Neural progenitor cell (in vitro differentiated cells): ENCODE data around the gene SIGLEC5. TPM values are rescaled to one million over a fixed set of nuclear protein-coding genes. Genes with fewer than 3 reads are reported as not detected.

Source experiments
- DNase-seq: peaks from one replicate; pipeline ENCODE4 v3.0.0-alpha.2; 2016; ENCODE audit warnings: low spot score
- H2AFZ ChIP-seq: fragments of 200-600 bp; sonication (generic); replicated peaks from 2 replicates; pipeline ENCODE4 v1.6.1; 2016; ENCODE audit warnings: antibody characterized with exemption
- H3F3A ChIP-seq: fragments of 200-600 bp; sonication (generic); 2 replicates; pipeline ENCODE4 v1.6.1; 2016; ENCODE audit warnings: antibody characterized with exemption, low read depth
- H3K27ac ChIP-seq: fragments of 200-600 bp; sonication (generic); 2 replicates; pipeline ENCODE4 v1.5.1; 2016; ENCODE audit warnings: mild to moderate bottlenecking
- H3K27me3 ChIP-seq: fragments of 200-600 bp; sonication (generic); 2 replicates; pipeline ENCODE4 v1.6.1; 2016; ENCODE audit warnings: mild to moderate bottlenecking, moderate library complexity
- H3K36me3 ChIP-seq: fragments of 200-600 bp; sonication (generic); 2 replicates; pipeline ENCODE4 v1.5.1; 2016
- H3K4me1 ChIP-seq: fragments of 200-600 bp; sonication (generic); 2 replicates; pipeline ENCODE4 v1.6.1; 2016; ENCODE audit warnings: mixed run types
- H3K4me2 ChIP-seq: fragments of 200-600 bp; sonication (generic); 2 replicates; pipeline ENCODE4 v1.6.1; 2016
- H3K4me3 ChIP-seq: fragments of 200-600 bp; sonication (generic); 2 replicates; pipeline ENCODE4 v1.5.1; 2016
- H3K79me2 ChIP-seq: fragments of 200-600 bp; sonication (generic); 2 replicates; pipeline ENCODE4 v1.6.1; 2016; ENCODE audit warnings: low read depth
- H3K9ac ChIP-seq: fragments of 200-600 bp; sonication (generic); 2 replicates; pipeline ENCODE4 v1.6.1; 2016
- H3K9me3 ChIP-seq: fragments of 200-600 bp; sonication (generic); 2 replicates; pipeline ENCODE4 v1.5.1; 2016; ENCODE audit warnings: low read depth
- H4K20me1 ChIP-seq: fragments of 200-600 bp; sonication (generic); 2 replicates; pipeline ENCODE4 v1.6.1; 2016; ENCODE audit warnings: low read depth
- H3K27ac Mint-ChIP-seq: 3 replicates; pipeline ENCODE4 v1.8.0; 2021; ENCODE audit warnings: mixed read lengths
- H3K27me3 Mint-ChIP-seq: 2 replicates; pipeline ENCODE4 v1.8.0; 2022; ENCODE audit warnings: low read depth, mild to moderate bottlenecking, inconsistent platforms, moderate library complexity, mixed read lengths; ENCODE audit not compliant: insufficient read depth
- H3K36me3 Mint-ChIP-seq: 3 replicates; pipeline ENCODE4 v1.8.0; 2021; ENCODE audit warnings: mixed read lengths
- H3K4me1 Mint-ChIP-seq: 3 replicates; pipeline ENCODE4 v1.8.0; 2021; ENCODE audit warnings: mixed read lengths
- H3K4me3 Mint-ChIP-seq: 3 replicates; pipeline ENCODE4 v1.8.0; 2021; ENCODE audit warnings: mild to moderate bottlenecking, moderate library complexity, mixed read lengths
- H3K9me3 Mint-ChIP-seq: 3 replicates; pipeline ENCODE4 v1.8.0; 2020; ENCODE audit warnings: mixed read lengths
- CTCF ChIP-seq: fragments of 200-600 bp; sonication (generic); IDR thresholded peaks from 2 replicates; pipeline ENCODE4 v1.5.1; 2017; ENCODE audit warnings: antibody characterized with exemption, mild to moderate bottlenecking
- EZH2 ChIP-seq: fragments of 200-600 bp; sonication (generic); IDR thresholded peaks from 2 replicates; pipeline ENCODE4 v1.6.1; 2017; ENCODE audit warnings: antibody characterized with exemption, mild to moderate bottlenecking, moderate library complexity
- EZH2phosphoT487 ChIP-seq: fragments of 200-600 bp; sonication (generic); IDR thresholded peaks from 2 replicates; pipeline ENCODE4 v1.6.1; 2017; ENCODE audit warnings: antibody characterized with exemption
- total RNA-seq: library from RNA; depleted of rRNA; stranded (reverse); fragments of >200 nt; gene quantifications from 2 replicates; pipeline ENCODE4 v1.2.3, GENCODE V29; 2015; ENCODE audit warnings: low replicate concordance

SIGLEC5 gene
- total RNA-seq, 1 donor from 2014 or later, result not detected

- Mint-ChIP-seq H3K27me3 (peaks cover 9% of the 10 kb centered on the region), H3K36me3 (no peaks in the 10 kb centered on the region), H3K4me3 (no peak overlapping the region), H3K27ac (no peak overlapping the region), H3K4me1 (peaks cover 14% of the 10 kb centered on the region), H3K9me3 (no peaks in the 10 kb centered on the region)
- Histone ChIP-seq H4K20me1 (no peaks in the 10 kb centered on the region), H3K9ac (no peak overlapping the region), H3F3A (no peaks in the 10 kb centered on the region), H3K4me2 (no peak overlapping the region), H3K4me1 (no peaks in the 10 kb centered on the region), H3K27me3 (peaks cover 20% of the 10 kb centered on the region), H3K36me3 (no peaks in the 10 kb centered on the region), H3K79me2 (peaks cover 11% of the 10 kb centered on the region), H2AFZ (no peak overlapping the region), H3K9me3 (no peaks in the 10 kb centered on the region), H3K4me3 (no peak overlapping the region), H3K27ac (no peak overlapping the region)
- TF ChIP-seq CTCF, result no peak
- TF ChIP-seq EZH2, result no peak
- no peak for TF ChIP-seq EZH2phosphoT487
- DNase-seq, result no peak
Observed at GRCh38 chr19:51567583-51567982, 62.6 kb downstream of the SIGLEC5 start.

- H3F3A ChIP-seq, result no peaks in the 10 kb centered on the region
- H3K27me3 ChIP-seq, result peaks cover 20% of the 10 kb centered on the region
Observed at GRCh38 chr19:51566489-51567100, 63.6 kb downstream of the SIGLEC5 start.

GRCh38 chr19:51565583-51565982, 64.6 kb downstream of the SIGLEC5 start:
- peaks cover 13% of the 10 kb centered on the region for H3K27me3 Mint-ChIP-seq
- H3K4me3 Mint-ChIP-seq, result no peak overlapping the region
- no peaks in the 10 kb centered on the region for H3F3A ChIP-seq
- no peak overlapping the region for H3K27ac Mint-ChIP-seq
- no peak overlapping the region for H2AFZ ChIP-seq
- H3K36me3 ChIP-seq, result no peaks in the 10 kb centered on the region
- no peaks in the 10 kb centered on the region for H4K20me1 ChIP-seq
- peaks cover 2% of the 10 kb centered on the region for H3K4me1 Mint-ChIP-seq
- H3K4me3 ChIP-seq, result no peak overlapping the region
- no peak overlapping the region for H3K9ac ChIP-seq
- no peaks in the 10 kb centered on the region for H3K36me3 Mint-ChIP-seq
- no peak overlapping the region for H3K27ac ChIP-seq
- no peaks in the 10 kb centered on the region for H3K79me2 ChIP-seq
- peaks cover 20% of the 10 kb centered on the region for H3K27me3 ChIP-seq
- no peak overlapping the region for H3K4me2 ChIP-seq
- TF ChIP-seq EZH2 (no peak), CTCF (no peak), EZH2phosphoT487 (no peak)
- DNase-seq, result no peak
- H3K4me1 ChIP-seq, result no peaks in the 10 kb centered on the region
- H3K9me3 ChIP-seq, result no peaks in the 10 kb centered on the region
- no peaks in the 10 kb centered on the region for H3K9me3 Mint-ChIP-seq

More at GRCh38 chr19:51566489-51567100, 63.6 kb downstream of the SIGLEC5 start:
- no peak overlapping the region for H3K4me3 Mint-ChIP-seq
- Histone ChIP-seq H3K4me1 (no peaks in the 10 kb centered on the region), H3K9me3 (no peaks in the 10 kb centered on the region), H4K20me1 (no peaks in the 10 kb centered on the region), H3K4me2 (no peak overlapping the region), H3K79me2 (peaks cover 4% of the 10 kb centered on the region), H3K36me3 (no peaks in the 10 kb centered on the region), H3K27ac (no peak overlapping the region), H2AFZ (no peak overlapping the region), H3K4me3 (no peak overlapping the region), H3K9ac (no peak overlapping the region)
- H3K27ac Mint-ChIP-seq, result no peak overlapping the region
- no peak for DNase-seq
- no peaks in the 10 kb centered on the region for H3K36me3 Mint-ChIP-seq
- H3K27me3 Mint-ChIP-seq, result peaks cover 11% of the 10 kb centered on the region
- peaks cover 4% of the 10 kb centered on the region for H3K4me1 Mint-ChIP-seq
- TF ChIP-seq EZH2phosphoT487 (no peak), CTCF (no peak), EZH2 (no peak)
- H3K9me3 Mint-ChIP-seq, result no peaks in the 10 kb centered on the region
